Measurements from ENCODE around the gene ZNF892.

GRCh38 chr2:95181774-95182173, 25.5 kb upstream of the ZNF892 start:
- no peak for TF ChIP-seq CTCF (IDR thresholded peaks at IDR 0.05)
- TF ChIP-seq POLR2A (IDR thresholded peaks at IDR 0.05), result no peak

Data from body of pancreas (tissue), 4 donors.